Measurements from ENCODE around the gene RUVBL2.

- TF ChIP-seq CTCF (IDR thresholded peaks at IDR 0.05; ENCODE audit: low read depth, low read length) (no peak), EZH2phosphoT487 (IDR thresholded peaks at IDR 0.05; ENCODE audit: low read depth) (no peak)
Measured at GRCh38 chr19:49014123-49014869, 20.6 kb downstream of the RUVBL2 start.
